ENCODE results near the gene EFEMP1.

DNA sequence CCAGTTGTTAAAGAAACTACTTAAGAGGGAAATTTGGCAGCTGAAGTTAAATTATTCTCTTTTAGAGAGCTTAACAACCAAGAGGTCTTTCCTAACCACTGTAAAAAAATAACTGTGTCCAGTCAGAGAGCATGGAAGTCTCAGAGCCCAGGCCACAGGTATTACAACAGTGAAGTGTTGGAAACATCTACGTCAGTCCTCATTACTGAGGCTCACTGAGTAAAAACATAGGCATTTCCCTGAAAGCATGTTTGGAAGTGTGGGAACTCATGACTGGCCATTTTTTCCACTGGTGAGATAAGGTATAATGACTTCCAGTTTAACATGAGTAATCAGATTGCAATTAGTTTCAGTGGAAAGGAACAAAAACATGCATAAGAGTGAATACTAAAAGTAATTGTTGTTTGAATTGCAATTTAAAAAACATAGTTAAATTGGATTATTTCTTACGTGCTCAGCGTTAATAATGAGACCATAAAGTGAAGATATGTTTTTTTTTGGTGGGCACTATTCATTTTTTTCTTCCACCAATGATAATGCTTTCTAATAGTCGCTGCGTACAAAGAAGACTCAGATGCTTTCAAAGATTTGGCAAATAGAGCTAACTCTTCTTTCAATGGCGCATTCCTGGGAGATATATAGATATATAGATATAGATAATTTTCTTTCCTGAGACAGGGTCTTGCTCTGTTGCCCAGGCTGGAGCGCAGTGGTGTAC, 60.8 kb downstream of the EFEMP1 start:
- TF ChIP-seq, protein P1, sequence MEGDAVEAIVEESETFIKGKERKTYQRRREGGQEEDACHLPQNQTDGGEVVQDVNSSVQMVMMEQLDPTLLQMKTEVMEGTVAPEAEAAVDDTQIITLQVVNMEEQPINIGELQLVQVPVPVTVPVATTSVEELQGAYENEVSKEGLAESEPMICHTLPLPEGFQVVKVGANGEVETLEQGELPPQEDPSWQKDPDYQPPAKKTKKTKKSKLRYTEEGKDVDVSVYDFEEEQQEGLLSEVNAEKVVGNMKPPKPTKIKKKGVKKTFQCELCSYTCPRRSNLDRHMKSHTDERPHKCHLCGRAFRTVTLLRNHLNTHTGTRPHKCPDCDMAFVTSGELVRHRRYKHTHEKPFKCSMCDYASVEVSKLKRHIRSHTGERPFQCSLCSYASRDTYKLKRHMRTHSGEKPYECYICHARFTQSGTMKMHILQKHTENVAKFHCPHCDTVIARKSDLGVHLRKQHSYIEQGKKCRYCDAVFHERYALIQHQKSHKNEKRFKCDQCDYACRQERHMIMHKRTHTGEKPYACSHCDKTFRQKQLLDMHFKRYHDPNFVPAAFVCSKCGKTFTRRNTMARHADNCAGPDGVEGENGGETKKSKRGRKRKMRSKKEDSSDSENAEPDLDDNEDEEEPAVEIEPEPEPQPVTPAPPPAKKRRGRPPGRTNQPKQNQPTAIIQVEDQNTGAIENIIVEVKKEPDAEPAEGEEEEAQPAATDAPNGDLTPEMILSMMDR (IDR thresholded peaks at IDR 0.05): no peak
- TF ChIP-seq TEAD4 (CRISPR knock-in tag; IDR thresholded peaks at IDR 0.05): no peak
- TF ChIP-seq, protein P2, sequence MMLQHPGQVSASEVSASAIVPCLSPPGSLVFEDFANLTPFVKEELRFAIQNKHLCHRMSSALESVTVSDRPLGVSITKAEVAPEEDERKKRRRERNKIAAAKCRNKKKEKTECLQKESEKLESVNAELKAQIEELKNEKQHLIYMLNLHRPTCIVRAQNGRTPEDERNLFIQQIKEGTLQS (CRISPR knock-in tag; conservative IDR thresholded peaks at IDR 0.05): no peak
- no peak for TF ChIP-seq ZNF416 (CRISPR knock-in tag; IDR thresholded peaks at IDR 0.05)
- TF ChIP-seq, protein P3, sequence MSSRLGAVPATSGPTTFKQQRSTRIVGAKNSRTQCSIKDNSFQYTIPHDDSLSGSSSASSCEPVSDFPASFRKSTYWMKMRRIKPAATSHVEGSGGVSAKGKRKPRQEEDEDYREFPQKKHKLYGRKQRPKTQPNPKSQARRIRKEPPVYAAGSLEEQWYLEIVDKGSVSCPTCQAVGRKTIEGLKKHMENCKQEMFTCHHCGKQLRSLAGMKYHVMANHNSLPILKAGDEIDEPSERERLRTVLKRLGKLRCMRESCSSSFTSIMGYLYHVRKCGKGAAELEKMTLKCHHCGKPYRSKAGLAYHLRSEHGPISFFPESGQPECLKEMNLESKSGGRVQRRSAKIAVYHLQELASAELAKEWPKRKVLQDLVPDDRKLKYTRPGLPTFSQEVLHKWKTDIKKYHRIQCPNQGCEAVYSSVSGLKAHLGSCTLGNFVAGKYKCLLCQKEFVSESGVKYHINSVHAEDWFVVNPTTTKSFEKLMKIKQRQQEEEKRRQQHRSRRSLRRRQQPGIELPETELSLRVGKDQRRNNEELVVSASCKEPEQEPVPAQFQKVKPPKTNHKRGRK (CRISPR knock-in tag; IDR thresholded peaks at IDR 0.05; ENCODE audit: borderline replicate concordance): no peak
- TF ChIP-seq, protein P4, sequence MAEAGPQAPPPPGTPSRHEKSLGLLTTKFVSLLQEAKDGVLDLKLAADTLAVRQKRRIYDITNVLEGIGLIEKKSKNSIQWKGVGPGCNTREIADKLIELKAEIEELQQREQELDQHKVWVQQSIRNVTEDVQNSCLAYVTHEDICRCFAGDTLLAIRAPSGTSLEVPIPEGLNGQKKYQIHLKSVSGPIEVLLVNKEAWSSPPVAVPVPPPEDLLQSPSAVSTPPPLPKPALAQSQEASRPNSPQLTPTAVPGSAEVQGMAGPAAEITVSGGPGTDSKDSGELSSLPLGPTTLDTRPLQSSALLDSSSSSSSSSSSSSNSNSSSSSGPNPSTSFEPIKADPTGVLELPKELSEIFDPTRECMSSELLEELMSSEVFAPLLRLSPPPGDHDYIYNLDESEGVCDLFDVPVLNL (CRISPR knock-in tag; IDR thresholded peaks at IDR 0.05; ENCODE audit: borderline replicate concordance, low read depth): no peak

All from WTC11 (cell line).